ENCODE results near the gene CX3CR1.

Gene CX3CR1

GRCh38 chr3:39318301-39318700, 38.5 kb upstream of the CX3CR1 start:
- Histone ChIP-seq H3K79me2 (no peaks in the 10 kb centered on the region), H3K27ac (no peak overlapping the region), H3K9me3 (ENCODE audit: control insufficient read depth, low read length) (no peaks in the 10 kb centered on the region), H3K9ac (no peak overlapping the region), H3K36me3 (ENCODE audit: control insufficient read depth, insufficient read depth, low read length) (no peaks in the 10 kb centered on the region), H3K27me3 (ENCODE audit: control insufficient read depth, insufficient read depth, low read length) (no peaks in the 10 kb centered on the region), H2AFZ (no peak overlapping the region), H3K4me1 (no peaks in the 10 kb centered on the region), H3K4me2 (ENCODE audit: low read length) (no peak overlapping the region), H3K4me3 (ENCODE audit: low read depth, low read length) (no peak overlapping the region)
- no peak for TF ChIP-seq CTCF (IDR thresholded peaks at IDR 0.05)

- H3K36me3 ChIP-seq (ENCODE audit: control insufficient read depth, insufficient read depth, low read length) = no peaks in the 10 kb centered on the region
- no peaks in the 10 kb centered on the region for H3K4me1 ChIP-seq
- H3K9me3 ChIP-seq (ENCODE audit: control insufficient read depth, low read length) = no peaks in the 10 kb centered on the region
- TF ChIP-seq CTCF (IDR thresholded peaks at IDR 0.05) = no peak
- no peak overlapping the region for H2AFZ ChIP-seq
- H3K4me3 ChIP-seq (ENCODE audit: low read depth, low read length) = no peak overlapping the region
- no peak overlapping the region for H3K27ac ChIP-seq
- H3K9ac ChIP-seq = no peak overlapping the region
- H3K79me2 ChIP-seq = no peaks in the 10 kb centered on the region
- H3K27me3 ChIP-seq (ENCODE audit: control insufficient read depth, insufficient read depth, low read length) = no peaks in the 10 kb centered on the region
- no peak overlapping the region for H3K4me2 ChIP-seq (ENCODE audit: low read length)
These were observed 37.8 kb upstream of the CX3CR1 start for GRCh38 chr3:39317571-39318169.

GRCh38 chr3:39315420-39315819, 35.6 kb upstream of the CX3CR1 start:
- H3K9me3 ChIP-seq (ENCODE audit: control insufficient read depth, low read length) = no peaks in the 10 kb centered on the region
- no peak overlapping the region for H3K4me3 ChIP-seq (ENCODE audit: low read depth, low read length)
- no peaks in the 10 kb centered on the region for H3K36me3 ChIP-seq (ENCODE audit: control insufficient read depth, insufficient read depth, low read length)
- H3K79me2 ChIP-seq = no peaks in the 10 kb centered on the region
- no peaks in the 10 kb centered on the region for H3K4me1 ChIP-seq
- no peak overlapping the region for H3K9ac ChIP-seq
- no peak overlapping the region for H3K27ac ChIP-seq
- no peak overlapping the region for H3K4me2 ChIP-seq (ENCODE audit: low read length)
- TF ChIP-seq CTCF (IDR thresholded peaks at IDR 0.05) = no peak
- H2AFZ ChIP-seq = no peak overlapping the region
- no peaks in the 10 kb centered on the region for H3K27me3 ChIP-seq (ENCODE audit: control insufficient read depth, insufficient read depth, low read length)

- TF ChIP-seq CTCF (IDR thresholded peaks at IDR 0.05) = no peak
- H2AFZ ChIP-seq = no peak overlapping the region
These were observed 33.5 kb upstream of the CX3CR1 start for GRCh38 chr3:39313289-39313688.

GRCh38 chr3:39302178-39302577, 22.3 kb upstream of the CX3CR1 start:
- no peak for TF ChIP-seq CTCF (IDR thresholded peaks at IDR 0.05)
- no peaks in the 10 kb centered on the region for H3K9me3 ChIP-seq (ENCODE audit: control insufficient read depth, low read length)
- H3K9ac ChIP-seq = no peak overlapping the region
- no peak overlapping the region for H3K4me2 ChIP-seq (ENCODE audit: low read length)
- H2AFZ ChIP-seq = no peak overlapping the region
- H3K27ac ChIP-seq = no peak overlapping the region
- H3K4me1 ChIP-seq = no peaks in the 10 kb centered on the region
- H3K4me3 ChIP-seq (ENCODE audit: low read depth, low read length) = no peak overlapping the region
- no peaks in the 10 kb centered on the region for H3K36me3 ChIP-seq (ENCODE audit: control insufficient read depth, insufficient read depth, low read length)
- H3K27me3 ChIP-seq (ENCODE audit: control insufficient read depth, insufficient read depth, low read length) = no peaks in the 10 kb centered on the region
- H3K79me2 ChIP-seq = no peaks in the 10 kb centered on the region

More at GRCh38 chr3:39313289-39313688, 33.5 kb upstream of the CX3CR1 start:
- H3K4me1 ChIP-seq = no peaks in the 10 kb centered on the region
- H3K79me2 ChIP-seq = no peaks in the 10 kb centered on the region
- H3K27ac ChIP-seq = no peak overlapping the region
- no peaks in the 10 kb centered on the region for H3K27me3 ChIP-seq (ENCODE audit: control insufficient read depth, insufficient read depth, low read length)
- no peaks in the 10 kb centered on the region for H3K9me3 ChIP-seq (ENCODE audit: control insufficient read depth, low read length)
- H3K4me2 ChIP-seq (ENCODE audit: low read length) = no peak overlapping the region
- no peak overlapping the region for H3K9ac ChIP-seq
- no peaks in the 10 kb centered on the region for H3K36me3 ChIP-seq (ENCODE audit: control insufficient read depth, insufficient read depth, low read length)
- no peak overlapping the region for H3K4me3 ChIP-seq (ENCODE audit: low read depth, low read length)
